ENCODE results near the gene ACOX3. TPM values are rescaled to one million over a fixed set of nuclear protein-coding genes. Genes with fewer than 3 reads are reported as not detected.
A peak's percentile ranks its signal among the peaks of the same experiment; 100 is the strongest.

Gene ACOX3
- polyA plus RNA-seq, 3 donors: 3.8 to 16.8 (median 13.3) TPM

- Mint-ChIP-seq H3K27ac (peak overlapping the region in 1 of 7 donors; percentile 25), H3K36me3 (no peaks in the 10 kb centered on the region), H3K9me3 (peaks cover 5 to 16% (median 10%) of the 10 kb centered on the region in 7 donors), H3K4me3 (no peak overlapping the region), H3K4me1 (peaks cover 7% of the 10 kb centered on the region), H3K27me3 (ENCODE audit: low read depth in 3 of 3) (peaks cover 0 to 2% (median 0%) of the 10 kb centered on the region in 3 donors)
- peaks cover 0 to 3% of the 10 kb centered on the region in 2 donors for H3K9me3 ChIP-seq (replicated peaks in 1 of 2; ENCODE audit: control insufficient read depth in 1 of 2, insufficient read depth in 1 of 2, low read length in 2 of 2)
- H3K9ac ChIP-seq (ENCODE audit: insufficient read depth, low read length, poor library complexity, severe bottlenecking): no peak overlapping the region
- H3K36me3 ChIP-seq (replicated peaks in 1 of 2; ENCODE audit: control insufficient read depth in 1 of 2, insufficient read depth in 2 of 2, low read length in 2 of 2): no peaks in the 10 kb centered on the region
- H3K4me1 ChIP-seq (ENCODE audit: control insufficient read depth in 1 of 2, insufficient read depth in 2 of 2, low read length in 2 of 2): no peaks in the 10 kb centered on the region
- no peak overlapping the region for H3K4me3 ChIP-seq (replicated peaks in 1 of 3; ENCODE audit: low read depth in 2 of 3, low read length in 3 of 3)
- no peaks in the 10 kb centered on the region for H3K27me3 ChIP-seq (ENCODE audit: control insufficient read depth in 2 of 2, insufficient read depth in 2 of 2, low read length in 2 of 2)
- H3K79me2 ChIP-seq (ENCODE audit: insufficient read depth, low read length): no peaks in the 10 kb centered on the region
- no peak for TF ChIP-seq CTCF (IDR thresholded peaks at IDR 0.05)
- no peaks in the 10 kb centered on the region for H4K20me1 ChIP-seq (ENCODE audit: insufficient read depth, low read length)
- intact Hi-C loops (cut with micrococcal nuclease): no loop called here
- H3K4me2 ChIP-seq (replicated peaks; ENCODE audit: extremely low read depth, low read length, poor library complexity, severe bottlenecking): no peak overlapping the region
- H3K27ac ChIP-seq (ENCODE audit: low read depth in 1 of 2, low read length in 2 of 2): no peak overlapping the region
- no peak for DNase-seq
- H2AFZ ChIP-seq (ENCODE audit: insufficient read depth, low read depth, low read length, poor library complexity, severe bottlenecking): no peak overlapping the region
- 89% methylated on average over 8 of the region's 8 CpGs for whole genome bisulfite sequencing (ENCODE audit: insufficient coverage)
These were observed 107.6 kb downstream of the ACOX3 start for GRCh38 chr4:8332891-8333331.

- Mint-ChIP-seq H3K4me1 (peaks cover 7% of the 10 kb centered on the region), H3K36me3 (no peaks in the 10 kb centered on the region), H3K27ac (peak overlapping the region in 2 of 7 donors; percentile 37 to 70), H3K9me3 (peaks cover 5 to 16% (median 10%) of the 10 kb centered on the region in 7 donors), H3K4me3 (no peak overlapping the region), H3K27me3 (ENCODE audit: low read depth in 3 of 3) (peaks cover 0 to 2% (median 0%) of the 10 kb centered on the region in 3 donors)
- no peak overlapping the region for H3K9ac ChIP-seq (ENCODE audit: insufficient read depth, low read length, poor library complexity, severe bottlenecking)
- no peak overlapping the region for H3K27ac ChIP-seq (ENCODE audit: low read depth in 1 of 2, low read length in 2 of 2)
- intact Hi-C loops (cut with micrococcal nuclease): no loop called here
- 83% methylated on average over 7 of the region's 12 CpGs for WGBS (ENCODE audit: insufficient coverage)
- no peaks in the 10 kb centered on the region for H4K20me1 ChIP-seq (ENCODE audit: insufficient read depth, low read length)
- no peaks in the 10 kb centered on the region for H3K79me2 ChIP-seq (ENCODE audit: insufficient read depth, low read length)
- H3K27me3 ChIP-seq (ENCODE audit: control insufficient read depth in 2 of 2, insufficient read depth in 2 of 2, low read length in 2 of 2): no peaks in the 10 kb centered on the region
- no peak overlapping the region for H3K4me3 ChIP-seq (replicated peaks in 1 of 3; ENCODE audit: low read depth in 2 of 3, low read length in 3 of 3)
- DNase-seq: no peak
- H3K36me3 ChIP-seq (replicated peaks in 1 of 2; ENCODE audit: control insufficient read depth in 1 of 2, insufficient read depth in 2 of 2, low read length in 2 of 2): no peaks in the 10 kb centered on the region
- H2AFZ ChIP-seq (ENCODE audit: insufficient read depth, low read depth, low read length, poor library complexity, severe bottlenecking): no peak overlapping the region
- no peak for TF ChIP-seq CTCF (IDR thresholded peaks at IDR 0.05)
- no peak overlapping the region for H3K4me2 ChIP-seq (replicated peaks; ENCODE audit: extremely low read depth, low read length, poor library complexity, severe bottlenecking)
- no peaks in the 10 kb centered on the region for H3K4me1 ChIP-seq (ENCODE audit: control insufficient read depth in 1 of 2, insufficient read depth in 2 of 2, low read length in 2 of 2)
- H3K9me3 ChIP-seq (replicated peaks in 1 of 2; ENCODE audit: control insufficient read depth in 1 of 2, insufficient read depth in 1 of 2, low read length in 2 of 2): peaks cover 0 to 3% of the 10 kb centered on the region in 2 donors
These were observed 108.3 kb downstream of the ACOX3 start for GRCh38 chr4:8332038-8332857.
